NOMO-1 treated with dmso at 0.1 percent for 144 hours (cell line): Measurements from ENCODE around the gene TEAD1.

ENCODE experiments used
- DNase-seq: peaks from one replicate; lab custom pipeline; 2025; ENCODE audit not compliant: unreplicated experiment; lab: John Stamatoyannopoulos, UW

The TEAD1 gene

DNA sequence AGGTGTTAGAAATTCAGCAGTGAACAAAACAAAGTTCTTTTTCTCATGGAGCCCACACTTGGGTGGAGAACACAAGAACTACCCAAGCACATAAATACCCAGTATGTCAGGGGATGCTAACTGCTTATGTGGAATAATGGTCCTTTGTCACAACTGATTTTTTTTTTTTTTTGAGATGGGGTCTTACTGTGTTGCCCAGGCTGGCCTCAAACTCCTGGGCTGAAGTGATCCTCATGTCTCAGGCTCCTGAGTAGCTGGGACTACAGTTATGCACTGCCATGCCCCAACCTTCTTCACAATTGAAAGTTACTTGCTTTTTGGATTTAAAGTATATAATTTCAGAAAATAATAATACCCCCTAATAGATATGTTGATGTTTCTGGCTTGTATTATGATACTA lies 212.3 kb downstream of the TEAD1 start:
- DNase-seq, result no peak

- DNase-seq, result peak; percentile 5
These were observed 214.4 kb downstream of the TEAD1 start for GRCh38 chr11:12888525-12889158.

GRCh38 chr11:12889243-12889642 lies 215.0 kb downstream of the TEAD1 start:
- peak; percentile 66 for DNase-seq

GRCh38 chr11:12890476-12890875 lies 216.3 kb downstream of the TEAD1 start:
- DNase-seq, result no peak

GRCh38 chr11:12893787-12894672 lies 219.8 kb downstream of the TEAD1 start:
- DNase-seq, result peak; percentile 5

DNA sequence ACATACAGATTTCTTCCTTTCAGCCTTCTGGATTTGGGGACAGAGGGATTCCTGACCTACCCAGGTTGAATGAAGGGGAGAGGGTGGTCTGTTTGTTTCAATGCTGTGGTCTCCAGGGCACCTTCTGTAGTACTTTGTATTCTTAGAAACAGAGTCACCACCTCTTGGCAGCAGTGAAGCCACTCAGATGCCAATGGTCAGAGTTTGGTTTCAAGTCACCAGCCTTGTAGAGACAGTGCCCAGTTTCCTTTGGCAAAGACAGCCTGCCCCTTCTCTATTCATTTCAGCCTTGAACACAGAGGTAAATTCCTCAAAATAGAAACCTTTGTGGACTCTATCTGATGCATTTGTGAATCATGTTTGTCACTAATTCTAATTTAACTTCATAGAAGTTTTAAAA lies 223.2 kb downstream of the TEAD1 start:
- DNase-seq, result no peak

DNA sequence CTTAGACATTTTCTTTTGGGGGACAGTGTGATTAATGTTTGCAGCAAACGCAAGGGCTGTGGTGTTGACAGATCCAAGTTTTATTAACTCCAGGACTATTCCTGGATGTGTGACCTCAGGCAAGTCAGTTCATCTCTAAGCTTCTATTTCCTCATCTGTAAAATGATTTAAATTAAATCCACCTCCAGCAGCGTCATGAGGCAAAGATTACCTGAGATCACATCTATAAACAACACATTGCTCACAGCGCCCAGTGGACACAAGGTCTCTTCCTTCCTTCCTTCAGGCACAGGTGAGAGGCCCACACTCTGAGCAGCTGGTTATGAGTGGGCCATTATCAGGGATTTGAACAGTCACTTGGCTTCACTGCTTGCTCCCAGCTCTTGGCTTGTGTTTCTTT lies 223.6 kb downstream of the TEAD1 start:
- no peak for DNase-seq

GRCh38 chr11:12900496-12900895 lies 226.3 kb downstream of the TEAD1 start:
- DNase-seq, result no peak

DNA sequence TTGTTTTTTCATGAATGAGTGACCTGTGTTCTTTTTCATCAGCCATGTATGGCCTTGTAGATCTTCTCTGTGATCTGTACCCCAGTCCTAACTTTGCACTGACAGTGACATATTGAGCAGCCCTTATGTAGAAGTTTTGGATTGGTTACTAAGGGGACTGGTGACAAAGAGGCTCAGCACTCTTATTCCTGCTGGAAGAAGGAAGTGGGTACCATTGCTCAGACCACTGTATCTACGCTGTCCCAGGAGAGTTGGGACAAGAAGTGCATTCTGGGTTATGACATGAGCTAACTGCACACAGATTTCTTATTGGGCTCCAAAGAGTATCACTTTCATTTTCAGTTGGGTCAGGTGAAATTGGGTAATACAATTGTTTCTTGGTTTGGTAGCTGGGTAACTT lies 227.1 kb downstream of the TEAD1 start:
- DNase-seq, result no peak

DNA sequence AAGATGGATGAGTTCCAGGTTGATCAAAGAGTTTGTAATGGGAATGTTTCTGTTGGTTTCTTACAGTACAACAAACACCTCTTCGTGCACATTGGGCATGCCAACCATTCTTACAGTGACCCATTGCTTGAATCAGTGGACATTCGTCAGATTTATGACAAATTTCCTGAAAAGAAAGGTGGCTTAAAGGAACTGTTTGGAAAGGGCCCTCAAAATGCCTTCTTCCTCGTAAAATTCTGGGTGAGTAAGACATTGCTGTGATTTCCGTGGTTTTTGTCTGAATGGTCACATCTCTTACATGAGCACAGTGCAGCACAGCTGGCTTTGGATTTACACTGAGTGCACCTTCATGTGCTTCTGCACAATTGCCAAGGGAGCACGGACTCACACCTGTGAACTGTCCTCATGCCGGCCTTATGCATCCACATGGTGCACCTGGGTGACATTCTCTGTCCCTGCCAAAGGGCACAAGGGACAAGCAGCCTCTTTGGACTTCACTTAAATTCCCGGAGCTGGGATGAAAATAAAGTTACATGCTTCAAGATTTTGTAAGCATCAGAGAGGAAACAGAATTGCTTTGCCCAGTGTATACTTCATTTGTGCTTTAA lies 227.8 kb downstream of the TEAD1 start:
- DNase-seq, result no peak

- no peak for DNase-seq
These were observed 228.7 kb downstream of the TEAD1 start for GRCh38 chr11:12902791-12903486.

DNA sequence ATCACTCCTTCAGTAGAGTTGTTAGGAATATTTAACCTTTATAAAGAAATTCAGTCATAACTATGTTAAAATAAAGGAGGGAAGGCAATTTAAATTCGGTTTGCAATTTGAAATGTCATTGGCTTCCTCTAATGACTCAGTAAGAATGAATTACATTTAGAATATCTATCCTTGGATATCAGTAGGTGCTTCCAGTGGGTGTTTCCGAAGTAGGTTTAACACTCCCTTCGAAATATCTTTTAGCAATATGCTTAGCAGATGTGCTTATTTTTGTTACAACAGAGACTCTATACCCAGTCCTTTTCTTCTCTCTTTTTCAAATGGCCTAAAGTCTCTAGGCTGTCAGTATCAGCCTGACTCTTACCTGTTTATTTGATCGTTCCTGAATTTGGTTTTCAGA lies 231.2 kb downstream of the TEAD1 start:
- no peak for DNase-seq

GRCh38 chr11:12906501-12906900 lies 232.3 kb downstream of the TEAD1 start:
- DNase-seq, result no peak

GRCh38 chr11:12909879-12910278 lies 235.7 kb downstream of the TEAD1 start:
- DNase-seq, result no peak

- DNase-seq, result no peak
These were observed 240.2 kb downstream of the TEAD1 start for GRCh38 chr11:12914400-12914912.

DNA sequence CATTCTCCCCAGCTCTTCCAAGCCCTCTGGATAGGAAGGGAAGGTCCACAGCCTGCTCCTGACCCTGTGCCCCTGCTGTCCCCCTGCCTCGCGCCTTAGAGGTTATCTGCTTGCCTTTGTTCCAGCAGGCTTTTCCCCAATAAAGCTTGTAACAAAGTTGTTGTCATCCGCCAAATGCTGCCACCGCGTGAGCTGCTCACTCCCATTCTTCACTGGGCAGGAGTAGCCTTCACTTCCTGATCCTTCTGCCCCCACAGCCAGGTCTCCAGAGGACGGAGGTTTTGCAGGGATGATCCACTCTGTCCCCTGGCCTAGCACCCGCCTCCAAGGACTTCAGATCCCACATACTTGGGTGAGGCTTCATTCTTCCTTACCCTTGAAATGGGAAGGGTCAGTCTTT lies 240.9 kb downstream of the TEAD1 start:
- no peak for DNase-seq

- DNase-seq, result no peak
These were observed 243.6 kb downstream of the TEAD1 start for GRCh38 chr11:12917822-12918221.

DNA sequence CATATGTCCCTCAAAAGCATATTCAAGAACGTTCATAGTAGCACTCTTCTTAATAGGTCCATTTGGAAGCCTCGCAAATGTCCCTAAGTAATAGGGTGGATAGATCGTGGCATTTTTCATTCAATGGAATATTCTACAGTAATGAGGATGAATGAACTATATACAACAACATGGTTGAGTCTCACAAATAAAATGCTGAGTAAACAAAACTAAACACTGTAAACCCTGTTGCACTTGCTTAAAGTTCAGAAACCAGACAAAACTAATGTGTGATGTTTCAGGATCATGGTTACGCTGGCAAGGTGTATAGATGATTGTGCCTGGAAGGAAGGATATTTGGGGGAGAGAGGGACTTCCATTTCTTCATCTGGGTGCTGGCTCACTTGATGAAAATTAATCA lies 244.4 kb downstream of the TEAD1 start:
- no peak for DNase-seq

- DNase-seq, result no peak
These were observed 248.2 kb downstream of the TEAD1 start for GRCh38 chr11:12922418-12922817.

DNA sequence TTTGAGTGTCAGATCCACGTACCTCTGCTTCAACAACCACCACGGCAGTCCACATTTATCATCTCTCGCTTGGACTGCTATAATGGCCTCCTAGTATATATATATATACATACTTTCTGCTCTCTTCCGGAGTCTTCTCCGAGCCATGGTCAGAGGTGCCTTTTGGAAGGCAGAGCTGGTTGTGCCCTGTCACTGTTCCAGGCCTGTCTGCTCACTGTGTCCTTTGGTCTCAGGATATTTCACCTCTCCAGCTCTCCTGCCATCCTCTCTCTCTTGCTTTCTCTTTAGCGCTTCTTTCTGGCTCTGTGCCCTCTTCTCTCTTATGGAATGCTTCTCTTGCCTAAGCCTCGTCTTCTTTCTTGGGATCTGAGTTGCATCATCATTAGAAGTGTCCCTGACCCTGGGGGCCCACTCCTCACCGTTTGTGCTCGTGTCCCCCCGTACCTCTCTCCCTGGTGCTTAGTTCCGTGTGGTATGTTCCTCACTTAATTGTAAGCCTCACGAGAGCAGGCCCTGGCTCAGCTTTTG lies 248.8 kb downstream of the TEAD1 start:
- DNase-seq, result no peak

DNA sequence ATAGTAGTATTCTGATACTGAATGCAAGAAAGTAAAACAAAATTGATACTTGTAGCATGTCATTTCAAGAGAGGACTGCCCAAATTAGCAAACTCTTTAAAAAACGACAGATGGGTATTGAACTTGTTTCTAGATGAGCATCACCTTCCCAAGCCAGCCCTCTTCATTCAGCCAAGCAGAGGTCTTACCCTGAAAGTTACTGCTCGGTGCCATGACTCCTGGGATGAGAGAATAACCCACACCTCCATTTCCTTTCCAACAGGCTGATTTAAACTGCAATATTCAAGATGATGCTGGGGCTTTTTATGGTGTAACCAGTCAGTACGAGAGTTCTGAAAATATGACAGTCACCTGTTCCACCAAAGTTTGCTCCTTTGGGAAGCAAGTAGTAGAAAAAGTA lies 250.4 kb downstream of the TEAD1 start:
- DNase-seq, result no peak
